K562 (cell line): ENCODE data around the gene KLHL33. TPM values are rescaled to one million over a fixed set of nuclear protein-coding genes. Genes with fewer than 3 reads are reported as not detected.
A peak's percentile ranks its signal among the peaks of the same experiment; 100 is the strongest.

Experiments
- ATAC-seq: fragments of 200-7000 bp; cut with Tn5 transposase; 3 replicates; pipeline ENCODE4 v1.9.1; 2020; ENCODE audit warnings: moderate library complexity
- BruUV-seq: library from RNA; stranded (reverse); fragments of 400-500 nt; replicated peaks from 2 replicates; lab custom pipeline; 2021; lab: Mats Ljungman, UMichigan
- CTCF ChIA-PET: fragments of 300-600 bp; formaldehyde crosslinking; extraction: SDS; loops from one replicate; lab custom pipeline; 2021; ENCODE audit warnings: low intra/inter-chr PET ratio; lab: Yijun Ruan, JAX
- POLR2A ChIA-PET: fragments of 300-600, 350-650 bp; sonication (Branson Sonifier 250); formaldehyde crosslinking; extraction: SDS; loops from one replicate; lab custom pipeline; 2021; ENCODE audit warnings: antibody characterized with exemption, inconsistent platforms; lab: Yijun Ruan, JAX
- DNase-seq, 4 experiments: peaks; one replicate each; pipeline versions ENCODE4 v3.0.0 to v3.0.0-alpha.2; 2011 to 2018; ENCODE audit warnings: low spot score in 3 of 4, mixed read lengths in 3 of 4; ENCODE audit errors: extremely low read depth in 1 of 4
- FAIRE-seq: peaks from 2 replicates; lab custom pipeline; 2011; peaks lifted over from hg19 to GRCh38; lab: Jason Lieb, UNC
- H2AFZ ChIP-seq: 2 replicates; pipeline ENCODE4 v1.6.0; 2011; ENCODE audit warnings: low read depth, low read length, control low read depth, inconsistent platforms
- H3K27ac ChIP-seq: fragments of 200-600 bp; 3 replicates; pipeline ENCODE4 v1.8.0; 2011; ENCODE audit warnings: low read depth, mild to moderate bottlenecking, control low read depth, inconsistent platforms, low read length, moderate library complexity, mixed read lengths; ENCODE audit errors: extremely low read depth
- H3K27me3 ChIP-seq, 2 experiments: fragments of 300-600 bp in 1 of 2; 2 replicates in 1 of 2; 3 replicates in 1 of 2; pipeline versions ENCODE4 v1.6.0 to v1.8.0; 2011; ENCODE audit warnings: inconsistent platforms in 2 of 2, low read length in 2 of 2, mild to moderate bottlenecking in 1 of 2, mixed read lengths in 1 of 2, moderate library complexity in 1 of 2; ENCODE audit not compliant: control insufficient read depth in 2 of 2, insufficient read depth in 2 of 2
- H3K36me3 ChIP-seq: fragments of 300-600 bp; 3 replicates; pipeline ENCODE4 v1.8.0; 2011; ENCODE audit warnings: mild to moderate bottlenecking, low read length, inconsistent platforms; ENCODE audit not compliant: control insufficient read depth, insufficient read depth
- H3K4me1 ChIP-seq, 2 experiments: fragments of 200-600 bp in 1 of 2; replicated peaks in 1 of 2; 2 replicates in 1 of 2; 3 replicates in 1 of 2; pipeline versions ENCODE4 v1.5.1 to v1.8.0; 2011; ENCODE audit warnings: inconsistent platforms in 2 of 2, low read length in 2 of 2, mild to moderate bottlenecking in 1 of 2, mixed read lengths in 1 of 2, moderate library complexity in 1 of 2; ENCODE audit not compliant: control insufficient read depth in 2 of 2, insufficient read depth in 2 of 2
- H3K4me2 ChIP-seq: 2 replicates; pipeline ENCODE4 v1.6.1; 2011; ENCODE audit warnings: low read length, control low read depth, inconsistent platforms, mixed read lengths; ENCODE audit not compliant: insufficient read depth
- H3K4me3 ChIP-seq: fragments of 200-600 bp; sonication (generic), shearing (Covaris generic); 2 replicates; pipeline ENCODE4 v1.5.1; 2016; ENCODE audit warnings: control low read depth, inconsistent platforms
- H3K79me2 ChIP-seq: fragments of 200-600 bp; 3 replicates; pipeline ENCODE4 v1.8.0; 2011; ENCODE audit warnings: low read length, inconsistent platforms; ENCODE audit not compliant: control insufficient read depth, insufficient read depth
- H3K9ac ChIP-seq, 2 experiments: 2 replicates each; pipeline versions ENCODE4 v1.6.0 to v1.6.1; 2011; ENCODE audit warnings: low read depth in 2 of 2, low read length in 2 of 2, control low read depth in 1 of 2, inconsistent platforms in 1 of 2, mild to moderate bottlenecking in 1 of 2, mixed read lengths in 1 of 2; ENCODE audit not compliant: insufficient read depth in 1 of 2
- H3K9me1 ChIP-seq: one replicate; pipeline ENCODE4 v1.6.0; 2011; ENCODE audit warnings: inconsistent platforms, mild to moderate bottlenecking, low read length, moderate library complexity; ENCODE audit not compliant: control insufficient read depth, insufficient read depth
- H3K9me3 ChIP-seq: replicated peaks from 2 replicates; pipeline ENCODE4 v1.5.1; 2011; ENCODE audit warnings: low read depth, low read length, inconsistent platforms; ENCODE audit not compliant: control insufficient read depth, insufficient read depth
- H4K20me1 ChIP-seq: replicated peaks from 2 replicates; pipeline ENCODE4 v1.6.1; 2011; ENCODE audit warnings: low read length, inconsistent platforms, mixed read lengths; ENCODE audit not compliant: control insufficient read depth, insufficient read depth
- FOXA3 ChIP-seq, 2 experiments: fragments of 450-650 bp in 1 of 2; sonication (generic) in 1 of 2; formaldehyde crosslinking; IDR thresholded peaks in 1 of 2; conservative IDR thresholded peaks in 1 of 2; 2 replicates each; pipeline versions ENCODE4 v1.4.0 to v1.8.0; 2020 to 2022; ENCODE audit warnings: mild to moderate bottlenecking in 2 of 2, missing genetic modification reagents in 1 of 2
- ZNF778 ChIP-seq: fragments of 450-650 bp; formaldehyde crosslinking; IDR thresholded peaks from 2 replicates; pipeline ENCODE4 v1.4.0; 2020; ENCODE audit warnings: mild to moderate bottlenecking, moderate library complexity
- WGBS: fragments of 100-300 bp; shearing (Covaris generic); methylation state at CpG from one replicate; pipeline ENCODE4 v1.1.6; 2016; ENCODE audit warnings: low coverage, mixed read lengths; ENCODE audit not compliant: insufficient coverage; ENCODE audit errors: missing lambda C conversion rate; 5-methylcytosine and 5-hydroxymethylcytosine counted together
- in situ Hi-C: fragments of 300-500 bp; cut with MboI; formaldehyde crosslinking; loops from 4 replicates; pipeline ENCODE4 v1.15.0; 2018; ENCODE audit warnings: inconsistent platforms, mixed read lengths
- intact Hi-C: fragments of 100-400 bp; cut with micrococcal nuclease; formaldehyde crosslinking; loops from 2 replicates; pipeline ENCODE4 v1.14.2; 2022
- polyA plus RNA-seq, 8 experiments: library from polyadenylated mRNA; depleted of rRNA in 4 of 8; stranded (reverse) in 5 of 8; unstranded in 3 of 8; fragments of >200 nt; fragmentation: Nextera tagmentation in 2 of 8; fragmentation: Illumina TruSeq in 1 of 8; extraction: Ambion mirVana in 2 of 8; extraction: Trizol in 1 of 8; gene quantifications; 2 replicates each; pipeline versions ENCODE4 v1.2.1 to v1.2.3, GENCODE V29; 2011 to 2014; ENCODE audit warnings: inconsistent platforms in 1 of 8, missing spikeins in 1 of 8
- total RNA-seq, 7 experiments: library from RNA; depleted of rRNA in 6 of 7; stranded (reverse); fragments of >200 nt in 6 of 7; fragmentation: Illumina TruSeq in 2 of 7; extraction: Trizol in 2 of 7; gene quantifications; 2 replicates each; pipeline versions ENCODE4 v1.2.1 to v1.2.3, GENCODE V29; 2011 to 2021; ENCODE audit warnings: low replicate concordance in 1 of 7

The KLHL33 gene
- total and polyA plus RNA-seq, 9 of the 15 experiments (the other 6 are each of a cell fraction or from before 2014, with no cell fraction given) = 0.04 to 0.27 (median 0.13) TPM; not detected in 6

DNA sequence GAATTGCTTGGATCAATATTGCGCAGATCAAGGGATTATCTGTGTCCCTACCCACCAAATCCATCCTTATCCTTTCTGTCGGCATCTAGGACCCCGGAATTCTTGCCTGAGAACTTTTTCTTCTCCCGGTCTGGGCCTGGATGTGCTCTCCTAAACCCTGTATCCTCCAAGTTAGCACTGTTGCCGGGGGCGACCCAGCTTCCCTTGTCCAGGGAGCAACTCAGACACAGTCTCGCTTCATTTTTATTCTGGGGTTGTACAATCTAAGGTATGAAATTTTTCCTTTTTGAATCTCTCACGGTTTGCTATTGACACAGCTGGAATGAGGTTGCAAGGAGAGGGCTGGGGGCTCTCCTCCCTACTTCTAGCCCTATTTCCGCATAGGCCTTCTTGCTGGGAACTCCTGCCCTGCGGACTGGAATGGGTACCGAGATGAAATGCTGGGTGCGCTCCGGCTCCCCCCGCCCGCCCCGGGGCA lies 32.8 kb upstream of the KLHL33 start:
- TF ChIP-seq FOXA3 (CRISPR knock-in tag; conservative IDR thresholded peaks at IDR 0.05 in 1 of 2, IDR thresholded peaks at IDR 0.05 in 1 of 2) (peak in 1 of 2 experiments; percentile 94; a peak in 1 of 4 replicates), ZNF778 (CRISPR knock-in tag) (no peak)
- WGBS = 24% methylated on average over 14 of the region's 16 CpGs
- CTCF ChIA-PET = no interaction called here
- Histone ChIP-seq H3K4me3 (peak overlapping the region; percentile 82), H3K4me2 (peak overlapping the region; percentile 91), H3K27me3 (no peaks in the 10 kb centered on the region), H3K9ac (peak overlapping the region; percentile 93 to 99; a peak in 3 of 4 replicates), H3K4me1 (peaks cover 5 to 15% of the 10 kb centered on the region in 2 experiments; a peak in 3 of 5 replicates), H4K20me1 (peaks cover 6% of the 10 kb centered on the region; the same call in 1 of the 2 replicates), H3K36me3 (peaks cover 28% of the 10 kb centered on the region), H3K27ac (no peak overlapping the region), H3K9me3 (no peaks in the 10 kb centered on the region), H2AFZ (peak overlapping the region; percentile 83), H3K9me1 (no peaks in the 10 kb centered on the region), H3K79me2 (peaks cover 45% of the 10 kb centered on the region)
- ATAC-seq = no peak; the same call in 2 of the 3 replicates
- POLR2A ChIA-PET = interaction anchor here (0.7 to 5.0 kb wide), 5 partner anchors 13 to 139 kb away, joined by 3 to 30 read pairs (median 5); partner anchors contain the start of genes APEX1 and OSGEP
- in situ Hi-C loops (no loop called here), intact Hi-C loops (no loop called here)
- BruUV-seq = no TSS peak
- no peak for FAIRE-seq
- DNase-seq = no peak
